Neural progenitor cell (in vitro differentiated cells): ENCODE data around the gene DACH1. TPM values are rescaled to one million over a fixed set of nuclear protein-coding genes. Genes with fewer than 3 reads are reported as not detected.

ENCODE experiments used
- DNase-seq: peaks from one replicate; pipeline ENCODE4 v3.0.0-alpha.2; 2016; ENCODE audit warnings: low spot score
- H2AFZ ChIP-seq: fragments of 200-600 bp; sonication (generic); replicated peaks from 2 replicates; pipeline ENCODE4 v1.6.1; 2016; ENCODE audit warnings: antibody characterized with exemption
- H3F3A ChIP-seq: fragments of 200-600 bp; sonication (generic); 2 replicates; pipeline ENCODE4 v1.6.1; 2016; ENCODE audit warnings: antibody characterized with exemption, low read depth
- H3K27ac ChIP-seq: fragments of 200-600 bp; sonication (generic); 2 replicates; pipeline ENCODE4 v1.5.1; 2016; ENCODE audit warnings: mild to moderate bottlenecking
- H3K27me3 ChIP-seq: fragments of 200-600 bp; sonication (generic); 2 replicates; pipeline ENCODE4 v1.6.1; 2016; ENCODE audit warnings: mild to moderate bottlenecking, moderate library complexity
- H3K36me3 ChIP-seq: fragments of 200-600 bp; sonication (generic); 2 replicates; pipeline ENCODE4 v1.5.1; 2016
- H3K4me1 ChIP-seq: fragments of 200-600 bp; sonication (generic); 2 replicates; pipeline ENCODE4 v1.6.1; 2016; ENCODE audit warnings: mixed run types
- H3K4me2 ChIP-seq: fragments of 200-600 bp; sonication (generic); 2 replicates; pipeline ENCODE4 v1.6.1; 2016
- H3K4me3 ChIP-seq: fragments of 200-600 bp; sonication (generic); 2 replicates; pipeline ENCODE4 v1.5.1; 2016
- H3K79me2 ChIP-seq: fragments of 200-600 bp; sonication (generic); 2 replicates; pipeline ENCODE4 v1.6.1; 2016; ENCODE audit warnings: low read depth
- H3K9ac ChIP-seq: fragments of 200-600 bp; sonication (generic); 2 replicates; pipeline ENCODE4 v1.6.1; 2016
- H3K9me3 ChIP-seq: fragments of 200-600 bp; sonication (generic); 2 replicates; pipeline ENCODE4 v1.5.1; 2016; ENCODE audit warnings: low read depth
- H4K20me1 ChIP-seq: fragments of 200-600 bp; sonication (generic); 2 replicates; pipeline ENCODE4 v1.6.1; 2016; ENCODE audit warnings: low read depth
- H3K27ac Mint-ChIP-seq: 3 replicates; pipeline ENCODE4 v1.8.0; 2021; ENCODE audit warnings: mixed read lengths
- H3K27me3 Mint-ChIP-seq: 2 replicates; pipeline ENCODE4 v1.8.0; 2022; ENCODE audit warnings: low read depth, mild to moderate bottlenecking, inconsistent platforms, moderate library complexity, mixed read lengths; ENCODE audit not compliant: insufficient read depth
- H3K36me3 Mint-ChIP-seq: 3 replicates; pipeline ENCODE4 v1.8.0; 2021; ENCODE audit warnings: mixed read lengths
- H3K4me1 Mint-ChIP-seq: 3 replicates; pipeline ENCODE4 v1.8.0; 2021; ENCODE audit warnings: mixed read lengths
- H3K4me3 Mint-ChIP-seq: 3 replicates; pipeline ENCODE4 v1.8.0; 2021; ENCODE audit warnings: mild to moderate bottlenecking, moderate library complexity, mixed read lengths
- H3K9me3 Mint-ChIP-seq: 3 replicates; pipeline ENCODE4 v1.8.0; 2020; ENCODE audit warnings: mixed read lengths
- CTCF ChIP-seq: fragments of 200-600 bp; sonication (generic); IDR thresholded peaks from 2 replicates; pipeline ENCODE4 v1.5.1; 2017; ENCODE audit warnings: antibody characterized with exemption, mild to moderate bottlenecking
- EZH2 ChIP-seq: fragments of 200-600 bp; sonication (generic); IDR thresholded peaks from 2 replicates; pipeline ENCODE4 v1.6.1; 2017; ENCODE audit warnings: antibody characterized with exemption, mild to moderate bottlenecking, moderate library complexity
- EZH2phosphoT487 ChIP-seq: fragments of 200-600 bp; sonication (generic); IDR thresholded peaks from 2 replicates; pipeline ENCODE4 v1.6.1; 2017; ENCODE audit warnings: antibody characterized with exemption
- total RNA-seq: library from RNA; depleted of rRNA; stranded (reverse); fragments of >200 nt; gene quantifications from 2 replicates; pipeline ENCODE4 v1.2.3, GENCODE V29; 2015; ENCODE audit warnings: low replicate concordance

DACH1 gene
- total RNA-seq, 1 donor from 2014 or later, result 27.6 TPM

DNA sequence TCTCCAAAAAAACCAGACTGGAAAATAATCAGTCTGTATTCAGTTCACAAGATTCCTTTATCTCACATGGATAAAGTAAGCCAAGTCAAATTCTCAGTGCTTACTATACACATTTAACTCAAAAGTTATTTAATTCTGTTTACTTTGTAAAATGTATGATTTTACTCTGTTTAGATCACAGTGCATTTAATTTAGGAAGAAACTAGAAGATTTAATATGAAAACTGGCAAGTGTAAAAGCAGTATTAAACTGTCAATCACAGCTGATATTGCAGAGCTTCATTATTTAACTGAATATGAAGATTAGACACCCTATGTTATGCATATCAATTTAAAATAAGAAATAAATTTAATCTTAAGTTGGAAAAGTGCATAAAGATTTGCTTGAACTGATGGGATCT is 78.0 kb downstream of the DACH1 start:
- no peak overlapping the region for H2AFZ ChIP-seq
- Mint-ChIP-seq H3K27me3 (peaks cover 5% of the 10 kb centered on the region), H3K9me3 (peaks cover 1% of the 10 kb centered on the region), H3K36me3 (peaks cover 20% of the 10 kb centered on the region), H3K4me1 (peaks cover 62% of the 10 kb centered on the region), H3K27ac (peak overlapping the region; percentile 81), H3K4me3 (no peak overlapping the region)
- no peaks in the 10 kb centered on the region for H3K27me3 ChIP-seq
- peaks cover 70% of the 10 kb centered on the region for H3K4me1 ChIP-seq
- H3K79me2 ChIP-seq, result peaks cover 14% of the 10 kb centered on the region
- no peaks in the 10 kb centered on the region for H4K20me1 ChIP-seq
- no peaks in the 10 kb centered on the region for H3K36me3 ChIP-seq
- DNase-seq, result no peak
- no peaks in the 10 kb centered on the region for H3K9me3 ChIP-seq
- H3K9ac ChIP-seq, result no peak overlapping the region
- TF ChIP-seq EZH2phosphoT487 (no peak), EZH2 (no peak), CTCF (no peak)
- peak overlapping the region; percentile 63 for H3K4me2 ChIP-seq
- peak overlapping the region; percentile 97 for H3K27ac ChIP-seq
- peaks cover 51% of the 10 kb centered on the region for H3F3A ChIP-seq
- H3K4me3 ChIP-seq, result no peak overlapping the region

DNA sequence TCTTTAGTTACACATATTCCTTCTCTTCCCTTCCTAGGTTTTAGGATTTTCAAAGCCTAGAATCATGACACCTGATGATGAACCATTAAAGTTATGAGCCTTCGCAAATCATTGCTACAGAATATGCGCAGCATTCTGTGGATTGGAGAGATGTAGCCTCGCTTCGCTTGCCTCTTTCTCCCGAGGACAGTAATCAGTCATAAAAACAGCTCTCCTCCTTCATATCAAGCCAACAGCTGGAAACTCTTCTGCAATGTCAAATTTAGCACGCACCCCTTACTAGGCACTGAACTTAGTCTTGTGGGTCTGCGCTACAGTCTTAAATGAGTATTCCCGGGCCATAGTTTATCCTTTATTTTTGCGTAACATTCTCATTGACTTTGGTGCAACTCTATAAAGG is 79.6 kb downstream of the DACH1 start:
- Mint-ChIP-seq H3K4me3 (peak overlapping the region; percentile 27), H3K27ac (peak overlapping the region; percentile 100), H3K4me1 (peaks cover 75% of the 10 kb centered on the region), H3K9me3 (no peaks in the 10 kb centered on the region), H3K27me3 (peaks cover 5% of the 10 kb centered on the region), H3K36me3 (peaks cover 19% of the 10 kb centered on the region)
- H3K4me1 ChIP-seq, result peaks cover 85% of the 10 kb centered on the region
- H3K27ac ChIP-seq, result peak overlapping the region; percentile 97
- H3K27me3 ChIP-seq, result no peaks in the 10 kb centered on the region
- no peak for TF ChIP-seq EZH2
- TF ChIP-seq EZH2phosphoT487, result no peak
- TF ChIP-seq CTCF, result no peak
- H3K79me2 ChIP-seq, result peaks cover 22% of the 10 kb centered on the region
- no peaks in the 10 kb centered on the region for H4K20me1 ChIP-seq
- no peak overlapping the region for H2AFZ ChIP-seq
- no peak overlapping the region for H3K9ac ChIP-seq
- H3K4me3 ChIP-seq, result peak overlapping the region; percentile 10
- no peaks in the 10 kb centered on the region for H3K36me3 ChIP-seq
- H3K4me2 ChIP-seq, result peak overlapping the region; percentile 63
- H3F3A ChIP-seq, result peaks cover 51% of the 10 kb centered on the region
- H3K9me3 ChIP-seq, result no peaks in the 10 kb centered on the region
- no peak for DNase-seq

- Histone ChIP-seq H3K27me3 (no peaks in the 10 kb centered on the region), H3K4me2 (peak overlapping the region; percentile 63), H3K36me3 (no peaks in the 10 kb centered on the region), H4K20me1 (no peaks in the 10 kb centered on the region), H3K27ac (peak overlapping the region; percentile 97), H3F3A (peaks cover 51% of the 10 kb centered on the region), H3K9me3 (no peaks in the 10 kb centered on the region), H3K79me2 (peaks cover 22% of the 10 kb centered on the region), H2AFZ (no peak overlapping the region), H3K4me3 (peak overlapping the region; percentile 10), H3K9ac (no peak overlapping the region), H3K4me1 (peaks cover 85% of the 10 kb centered on the region)
- Mint-ChIP-seq H3K27ac (peak overlapping the region; percentile 100), H3K27me3 (peaks cover 5% of the 10 kb centered on the region), H3K9me3 (no peaks in the 10 kb centered on the region), H3K36me3 (peaks cover 18% of the 10 kb centered on the region), H3K4me1 (peaks cover 76% of the 10 kb centered on the region), H3K4me3 (peak overlapping the region; percentile 49)
- peak; percentile 80 for DNase-seq
- TF ChIP-seq CTCF, result no peak
- no peak for TF ChIP-seq EZH2phosphoT487
- no peak for TF ChIP-seq EZH2
Measured at GRCh38 chr13:71786875-71787274, 80.1 kb downstream of the DACH1 start.
